Endothelial cell of umbilical vein (primary cell): Measurements from ENCODE around the gene CARMIL3.

ENCODE experiments used
- CTCF ChIP-seq, 2 donors: IDR thresholded peaks; 1 replicate in 1 of 2; 2 replicates in 1 of 2; pipeline ENCODE4 v1.5.1; 2011; ENCODE audit warnings: low read length in 2 of 2, mild to moderate bottlenecking in 2 of 2, moderate library complexity in 2 of 2, control low read depth in 1 of 2, inconsistent platforms in 1 of 2, low read depth in 1 of 2; ENCODE audit not compliant: insufficient read depth in 1 of 2; ENCODE audit errors: extremely low read depth in 1 of 2
- FOS ChIP-seq: IDR thresholded peaks from 2 replicates; pipeline ENCODE4 v1.6.1; 2011; ENCODE audit warnings: mild to moderate bottlenecking, low read length, moderate library complexity, borderline replicate concordance; ENCODE audit not compliant: insufficient read depth
- JUN ChIP-seq: IDR thresholded peaks from 2 replicates; pipeline ENCODE4 v1.6.1; 2011; ENCODE audit warnings: borderline replicate concordance, low read depth; ENCODE audit not compliant: insufficient read length, insufficient read depth
- POLR2A ChIP-seq: IDR thresholded peaks from 2 replicates; pipeline ENCODE4 v1.6.1; 2012; ENCODE audit warnings: low read depth, mild to moderate bottlenecking, control low read depth, low read length
- TF ChIP-seq, protein P1 (sequence below): IDR thresholded peaks from 2 replicates; pipeline ENCODE4 v1.6.1; 2011; ENCODE audit not compliant: insufficient read depth, insufficient read length

- TF ChIP-seq CTCF (IDR thresholded peaks at IDR 0.05; ENCODE audit: extremely low read depth in 1 of 2, insufficient read depth in 1 of 2, low read depth in 1 of 2, low read length in 2 of 2) (no peak), POLR2A (no peak), JUN (no peak), FOS (no peak)
- TF ChIP-seq, protein P1, sequence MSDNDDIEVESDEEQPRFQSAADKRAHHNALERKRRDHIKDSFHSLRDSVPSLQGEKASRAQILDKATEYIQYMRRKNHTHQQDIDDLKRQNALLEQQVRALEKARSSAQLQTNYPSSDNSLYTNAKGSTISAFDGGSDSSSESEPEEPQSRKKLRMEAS: no peak
Observed at GRCh38 chr14:24106672-24107271, 55.0 kb downstream of the CARMIL3 start.
